HepG2 (cell line): Measurements from ENCODE around the gene TMEM9B. TPM values are rescaled to one million over a fixed set of nuclear protein-coding genes. Genes with fewer than 3 reads are reported as not detected.

ENCODE experiments used
- ARNT ChIP-seq: fragments of 450-650 bp; IDR thresholded peaks from 2 replicates; pipeline ENCODE4 v1.6.1; 2017
- BCLAF1 ChIP-seq: fragments of 450-650 bp; IDR thresholded peaks from 2 replicates; pipeline ENCODE4 v1.6.1; 2017; ENCODE audit warnings: mild to moderate bottlenecking
- HIVEP1 ChIP-seq: sonication (generic); formaldehyde crosslinking; IDR thresholded peaks from 2 replicates; pipeline ENCODE4 v1.4.0; 2020; ENCODE audit warnings: mild to moderate bottlenecking, missing genetic modification reagents
- HNRNPUL1 ChIP-seq: fragments of 200-400 bp; formaldehyde crosslinking; IDR thresholded peaks from 2 replicates; pipeline ENCODE4 v1.6.1; 2017; ENCODE audit warnings: low read depth, mild to moderate bottlenecking, low read length, moderate library complexity
- MXI1 ChIP-seq: IDR thresholded peaks from 3 replicates; pipeline ENCODE4 v1.6.1; 2012; ENCODE audit warnings: low read depth, low read length, inconsistent platforms, borderline replicate concordance
- NCOR1 ChIP-seq: fragments of 200-600 bp; sonication (generic); IDR thresholded peaks from 2 replicates; pipeline ENCODE4 v1.7.0; 2017; ENCODE audit warnings: antibody characterized with exemption, low read length, borderline replicate concordance
- NR1H2 ChIP-seq: sonication (generic); formaldehyde crosslinking; IDR thresholded peaks from 2 replicates; pipeline ENCODE4 v1.8.1; 2022; ENCODE audit warnings: low read depth, missing genetic modification reagents, borderline replicate concordance
- NR2F6 ChIP-seq, 2 experiments: IDR thresholded peaks; 2 replicates each; pipeline ENCODE4 v1.6.1; 2016; ENCODE audit warnings: antibody characterized with exemption in 1 of 2, mild to moderate bottlenecking in 1 of 2
- POGZ ChIP-seq: sonication (generic); formaldehyde crosslinking; IDR thresholded peaks from 2 replicates; pipeline ENCODE4 v1.4.0; 2020; ENCODE audit warnings: mild to moderate bottlenecking, missing genetic modification reagents
- SIX4 ChIP-seq: sonication (generic); formaldehyde crosslinking; IDR thresholded peaks from 2 replicates; pipeline ENCODE4 v1.4.0; 2020; ENCODE audit warnings: missing genetic modification reagents
- TARDBP ChIP-seq: sonication (generic); formaldehyde crosslinking; IDR thresholded peaks from 2 replicates; pipeline ENCODE4 v1.8.0; 2022; ENCODE audit warnings: mild to moderate bottlenecking, missing genetic modification reagents
- TCF12 ChIP-seq, 2 experiments: fragments of 450-650 bp in 1 of 2; sonication (generic) in 1 of 2; formaldehyde crosslinking in 1 of 2; IDR thresholded peaks; 2 replicates each; pipeline versions ENCODE4 v1.6.1 to v1.8.0; 2017 to 2022; ENCODE audit warnings: antibody characterized with exemption in 1 of 2, mild to moderate bottlenecking in 1 of 2, missing genetic modification reagents in 1 of 2, moderate library complexity in 1 of 2
- ZNF10 ChIP-seq: sonication (generic); formaldehyde crosslinking; IDR thresholded peaks from 2 replicates; pipeline ENCODE4 v1.4.0; 2020; ENCODE audit warnings: mild to moderate bottlenecking, low read depth, missing genetic modification reagents, borderline replicate concordance
- ZNF160 ChIP-seq: sonication (generic); formaldehyde crosslinking; IDR thresholded peaks from 2 replicates; pipeline ENCODE4 v1.8.0; 2022; ENCODE audit warnings: mild to moderate bottlenecking, inconsistent platforms, missing genetic modification reagents
- ZNF205 ChIP-seq: IDR thresholded peaks from 2 replicates; pipeline ENCODE4 v1.6.1; 2018; ENCODE audit warnings: missing biosample characterization, missing genetic modification reagents
- ZNF276 ChIP-seq: sonication (generic); formaldehyde crosslinking; IDR thresholded peaks from 2 replicates; pipeline ENCODE4 v1.4.0; 2020; ENCODE audit warnings: mild to moderate bottlenecking, low read depth, missing genetic modification reagents
- ZNF3 ChIP-seq: IDR thresholded peaks from 2 replicates; pipeline ENCODE4 v1.7.0; 2017; ENCODE audit warnings: inconsistent platforms
- ZNF329 ChIP-seq: sonication (generic); formaldehyde crosslinking; IDR thresholded peaks from 2 replicates; pipeline ENCODE4 v1.9.0; 2021; ENCODE audit warnings: low read depth, mild to moderate bottlenecking, missing genetic modification reagents
- ZNF382 ChIP-seq: sonication (generic); formaldehyde crosslinking; IDR thresholded peaks from 2 replicates; pipeline ENCODE4 v1.5.0; 2020; ENCODE audit warnings: missing genetic modification reagents, mild to moderate bottlenecking, borderline replicate concordance
- ZNF496 ChIP-seq: sonication (generic); formaldehyde crosslinking; IDR thresholded peaks from 2 replicates; pipeline ENCODE4 v1.8.1; 2023; ENCODE audit warnings: mild to moderate bottlenecking, moderate library complexity, missing genetic modification reagents; ENCODE audit not compliant: insufficient replicate concordance
- ZNF576 ChIP-seq: sonication (generic); formaldehyde crosslinking; IDR thresholded peaks from 2 replicates; pipeline ENCODE4 v1.4.0; 2020; ENCODE audit warnings: mild to moderate bottlenecking, missing genetic modification reagents
- ZNF597 ChIP-seq: sonication (generic); formaldehyde crosslinking; IDR thresholded peaks from 2 replicates; pipeline ENCODE4 v1.5.0; 2020; ENCODE audit warnings: missing genetic modification reagents
- ZNF891 ChIP-seq: sonication (generic); formaldehyde crosslinking; IDR thresholded peaks from 2 replicates; pipeline ENCODE4 v1.5.0; 2020; ENCODE audit warnings: mild to moderate bottlenecking, missing genetic modification reagents
- ZSCAN21 ChIP-seq: sonication (generic); formaldehyde crosslinking; IDR thresholded peaks from 2 replicates; pipeline ENCODE4 v1.8.0; 2022; ENCODE audit warnings: mild to moderate bottlenecking, missing genetic modification reagents, moderate library complexity, borderline replicate concordance
- polyA plus RNA-seq, 8 experiments: library from polyadenylated mRNA; depleted of rRNA in 3 of 8; stranded (reverse) in 7 of 8; unstranded in 1 of 8; fragments of >200 nt; fragmentation: Illumina TruSeq in 4 of 8; extraction: Trizol in 4 of 8; gene quantifications; 2 replicates each; pipeline versions ENCODE4 v1.2.1 to v1.2.3, GENCODE V29; 2011 to 2016; ENCODE audit warnings: low read depth in 4 of 8, missing spikeins in 1 of 8, mixed read lengths in 1 of 8; ENCODE audit not compliant: insufficient read depth in 1 of 8
- total RNA-seq, 5 experiments: library from RNA; depleted of rRNA; stranded (reverse); fragments of >200 nt; fragmentation: Illumina TruSeq; extraction: Trizol; gene quantifications; 2 replicates each; pipeline ENCODE4 v1.2.3, GENCODE V29; 2016; ENCODE audit warnings: low read depth in 1 of 5

Gene TMEM9B
- total and polyA plus RNA-seq, 2 of the 13 experiments (the other 11 are each of a cell fraction or from before 2014, with no cell fraction given), result 12.4 to 20.8 TPM

- TF ChIP-seq ZNF382 (CRISPR knock-in tag) (no peak), MXI1 (no peak), NCOR1 (no peak), ZNF891 (no peak), ZNF496 (CRISPR knock-in tag) (no peak), BCLAF1 (no peak), ZNF10 (no peak), NR2F6 (IDR thresholded peaks at IDR 0.05) (no peak), NR2F6 (CRISPR knock-in tag; IDR thresholded peaks at IDR 0.05) (no peak), ZNF3 (CRISPR knock-in tag) (no peak), ZNF329 (no peak), ZNF160 (CRISPR knock-in tag) (no peak), ZSCAN21 (no peak), ZNF276 (CRISPR knock-in tag) (no peak), TARDBP (CRISPR knock-in tag) (no peak), ZNF205 (CRISPR knock-in tag) (no peak), ZNF576 (no peak), HNRNPUL1 (no peak), SIX4 (CRISPR knock-in tag) (no peak), ZNF597 (CRISPR knock-in tag) (no peak), TCF12 (IDR thresholded peaks at IDR 0.05) (no peak), TCF12 (CRISPR knock-in tag; IDR thresholded peaks at IDR 0.05) (no peak), POGZ (CRISPR knock-in tag) (peak; percentile 30; the same call in 1 of the 2 replicates), ARNT (no peak), HIVEP1 (CRISPR knock-in tag) (no peak), NR1H2 (CRISPR knock-in tag) (no peak)
Observed at GRCh38 chr11:8985462-8985861, 21.2 kb upstream of the TMEM9B start (continued).
